ENCODE results near the gene ECM1.

Gene ECM1

GRCh38 chr1:150534002-150534401 is 26.1 kb downstream of the ECM1 start:
- Histone ChIP-seq H3K4me2 (ENCODE audit: low read length) (no peak overlapping the region), H4K20me1 (ENCODE audit: insufficient read depth, low read length) (no peaks in the 10 kb centered on the region), H3K27me3 (ENCODE audit: low read depth, low read length) (no peaks in the 10 kb centered on the region), H3K36me3 (replicated peaks; ENCODE audit: low read depth, low read length) (no peaks in the 10 kb centered on the region), H3K4me1 (ENCODE audit: low read length) (peaks cover 9% of the 10 kb centered on the region; the same call in 1 of the 2 replicates), H2AFZ (ENCODE audit: low read depth, low read length) (no peak overlapping the region), H3K9ac (ENCODE audit: low read length) (no peak overlapping the region), H3K79me2 (ENCODE audit: low read length) (no peaks in the 10 kb centered on the region), H3K9me3 (ENCODE audit: insufficient read depth, low read length) (no peaks in the 10 kb centered on the region), H3K4me3 (ENCODE audit: low read length) (no peak overlapping the region), H3K27ac (ENCODE audit: low read length) (no peak overlapping the region)
- no peak for TF ChIP-seq EZH2phosphoT487 (IDR thresholded peaks at IDR 0.05; ENCODE audit: low read depth)
- TF ChIP-seq CTCF (IDR thresholded peaks at IDR 0.05; ENCODE audit: low read depth, low read length): no peak

- Histone ChIP-seq H3K27me3 (ENCODE audit: low read depth, low read length) (no peaks in the 10 kb centered on the region), H3K9me3 (ENCODE audit: insufficient read depth, low read length) (no peaks in the 10 kb centered on the region), H3K36me3 (replicated peaks; ENCODE audit: low read depth, low read length) (no peaks in the 10 kb centered on the region), H3K79me2 (ENCODE audit: low read length) (no peaks in the 10 kb centered on the region), H3K4me1 (ENCODE audit: low read length) (no peaks in the 10 kb centered on the region), H3K4me3 (ENCODE audit: low read length) (no peak overlapping the region), H2AFZ (ENCODE audit: low read depth, low read length) (no peak overlapping the region), H3K4me2 (ENCODE audit: low read length) (no peak overlapping the region), H4K20me1 (ENCODE audit: insufficient read depth, low read length) (no peaks in the 10 kb centered on the region), H3K27ac (ENCODE audit: low read length) (no peak overlapping the region), H3K9ac (ENCODE audit: low read length) (no peak overlapping the region)
- TF ChIP-seq EZH2phosphoT487 (IDR thresholded peaks at IDR 0.05; ENCODE audit: low read depth) (no peak), CTCF (IDR thresholded peaks at IDR 0.05; ENCODE audit: low read depth, low read length) (no peak)
Observed at GRCh38 chr1:150535511-150536287, 27.8 kb downstream of the ECM1 start.

- no peak for TF ChIP-seq EZH2phosphoT487 (IDR thresholded peaks at IDR 0.05; ENCODE audit: low read depth)
- TF ChIP-seq CTCF (IDR thresholded peaks at IDR 0.05; ENCODE audit: low read depth, low read length): no peak
- H4K20me1 ChIP-seq (ENCODE audit: insufficient read depth, low read length): no peaks in the 10 kb centered on the region
- H3K4me2 ChIP-seq (ENCODE audit: low read length): no peak overlapping the region
- H3K27me3 ChIP-seq (ENCODE audit: low read depth, low read length): no peaks in the 10 kb centered on the region
- H3K9ac ChIP-seq (ENCODE audit: low read length): no peak overlapping the region
- H3K27ac ChIP-seq (ENCODE audit: low read length): no peak overlapping the region
- H3K4me1 ChIP-seq (ENCODE audit: low read length): no peaks in the 10 kb centered on the region
- H2AFZ ChIP-seq (ENCODE audit: low read depth, low read length): no peak overlapping the region
- no peaks in the 10 kb centered on the region for H3K79me2 ChIP-seq (ENCODE audit: low read length)
- H3K36me3 ChIP-seq (replicated peaks; ENCODE audit: low read depth, low read length): no peaks in the 10 kb centered on the region
- H3K9me3 ChIP-seq (ENCODE audit: insufficient read depth, low read length): no peaks in the 10 kb centered on the region
- no peak overlapping the region for H3K4me3 ChIP-seq (ENCODE audit: low read length)
Observed at GRCh38 chr1:150536836-150537731, 29.2 kb downstream of the ECM1 start.

Data from OCI-LY3 (cell line).